GM23338 (cell line): Measurements from ENCODE around the gene AP2A1.

Experiments used
- CREB1 ChIP-seq: fragments of 250-450 bp; sonication (Bioruptor Pico); IDR thresholded peaks from 2 replicates; pipeline ENCODE4 v1.5.0; 2020; ENCODE audit warnings: low read depth, mild to moderate bottlenecking, moderate library complexity
- CTCF ChIP-seq, 2 experiments: fragments of 200-600 bp in 1 of 2; sonication (generic) in 1 of 2; conservative IDR thresholded peaks; 2 replicates each; pipeline versions ENCODE4 v1.5.1 to v1.6.1; 2016 to 2017; ENCODE audit warnings: antibody characterized with exemption in 2 of 2, low read depth in 2 of 2, mild to moderate bottlenecking in 2 of 2, moderate library complexity in 1 of 2
- EZH2 ChIP-seq: fragments of 200-600 bp; sonication (generic); IDR thresholded peaks from one replicate; pipeline ENCODE4 v1.8.0; 2017; ENCODE audit warnings: antibody characterized with exemption, mild to moderate bottlenecking, low read depth; ENCODE audit not compliant: unreplicated experiment
- POLR2AphosphoS5 ChIP-seq: IDR thresholded peaks from 2 replicates; pipeline ENCODE4 v1.6.1; 2016; ENCODE audit warnings: antibody characterized with exemption, low read depth

- TF ChIP-seq CTCF (conservative IDR thresholded peaks at IDR 0.05; ENCODE audit: low read depth in 2 of 2) (no peak), POLR2AphosphoS5 (no peak), EZH2 (no peak), CREB1 (CRISPR knock-in tag) (no peak)
Measured at GRCh38 chr19:49832556-49832955, 65.8 kb downstream of the AP2A1 start.
